Measurements from ENCODE around the gene PCNT.
A peak's percentile ranks its signal among the peaks of the same experiment; 100 is the strongest.

PCNT gene

DNA sequence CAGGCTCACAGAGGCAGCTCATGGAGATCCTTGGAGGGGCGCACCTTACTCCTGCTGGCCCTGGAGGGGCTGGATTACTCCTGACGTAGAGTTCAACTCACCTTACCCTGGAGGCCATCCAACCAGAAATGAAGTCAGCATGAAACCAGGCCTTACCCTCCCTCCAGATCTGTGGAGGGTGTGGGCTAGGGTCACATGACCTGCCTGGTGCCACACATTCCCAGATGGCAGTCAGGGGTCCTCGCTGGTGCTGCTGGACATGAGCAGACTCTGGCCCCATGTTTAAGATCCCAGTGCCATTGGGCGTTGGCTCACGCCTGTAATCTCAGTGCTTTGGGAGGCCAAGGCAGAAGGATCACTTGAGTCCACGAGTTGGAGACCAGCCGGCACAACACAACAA, 4.8 kb upstream of the PCNT start:
- H3K27me3 Mint-ChIP-seq: no peaks in the 10 kb centered on the region
- no peak for DNase-seq
- peaks cover 39% of the 10 kb centered on the region for H3K36me3 Mint-ChIP-seq (ENCODE audit: low read depth)
- no peaks in the 10 kb centered on the region for H3K9me3 Mint-ChIP-seq
- no peak overlapping the region for H3K4me3 Mint-ChIP-seq
- no peak overlapping the region for H3K27ac Mint-ChIP-seq
- H3K4me1 Mint-ChIP-seq (ENCODE audit: low read depth): peaks cover 19% of the 10 kb centered on the region

DNA sequence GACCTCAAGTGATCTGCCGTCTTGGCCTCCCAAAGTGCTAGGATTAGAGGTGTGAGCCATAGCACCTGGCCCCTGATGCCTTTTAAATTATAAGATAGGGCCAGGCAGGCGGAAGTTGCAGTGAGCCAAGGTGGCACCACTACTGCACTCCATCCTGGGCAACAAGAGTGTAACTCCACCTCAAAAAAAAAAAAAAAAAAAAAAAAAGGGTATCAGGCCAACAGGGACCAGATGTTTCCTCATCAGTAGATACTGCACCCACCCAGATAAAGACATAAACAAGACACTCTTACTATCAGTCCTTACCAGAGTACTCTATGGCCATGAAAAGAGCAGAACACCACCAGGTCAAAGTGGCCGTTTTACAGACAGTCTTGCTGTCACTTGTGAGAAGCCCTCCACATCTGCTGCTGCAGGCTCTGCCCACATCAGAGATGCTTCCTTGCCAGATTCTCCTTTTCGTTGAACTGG, 3.6 kb upstream of the PCNT start:
- H3K4me3 Mint-ChIP-seq: peak overlapping the region; percentile 48
- H3K9me3 Mint-ChIP-seq: no peaks in the 10 kb centered on the region
- no peak overlapping the region for H3K27ac Mint-ChIP-seq

DNA sequence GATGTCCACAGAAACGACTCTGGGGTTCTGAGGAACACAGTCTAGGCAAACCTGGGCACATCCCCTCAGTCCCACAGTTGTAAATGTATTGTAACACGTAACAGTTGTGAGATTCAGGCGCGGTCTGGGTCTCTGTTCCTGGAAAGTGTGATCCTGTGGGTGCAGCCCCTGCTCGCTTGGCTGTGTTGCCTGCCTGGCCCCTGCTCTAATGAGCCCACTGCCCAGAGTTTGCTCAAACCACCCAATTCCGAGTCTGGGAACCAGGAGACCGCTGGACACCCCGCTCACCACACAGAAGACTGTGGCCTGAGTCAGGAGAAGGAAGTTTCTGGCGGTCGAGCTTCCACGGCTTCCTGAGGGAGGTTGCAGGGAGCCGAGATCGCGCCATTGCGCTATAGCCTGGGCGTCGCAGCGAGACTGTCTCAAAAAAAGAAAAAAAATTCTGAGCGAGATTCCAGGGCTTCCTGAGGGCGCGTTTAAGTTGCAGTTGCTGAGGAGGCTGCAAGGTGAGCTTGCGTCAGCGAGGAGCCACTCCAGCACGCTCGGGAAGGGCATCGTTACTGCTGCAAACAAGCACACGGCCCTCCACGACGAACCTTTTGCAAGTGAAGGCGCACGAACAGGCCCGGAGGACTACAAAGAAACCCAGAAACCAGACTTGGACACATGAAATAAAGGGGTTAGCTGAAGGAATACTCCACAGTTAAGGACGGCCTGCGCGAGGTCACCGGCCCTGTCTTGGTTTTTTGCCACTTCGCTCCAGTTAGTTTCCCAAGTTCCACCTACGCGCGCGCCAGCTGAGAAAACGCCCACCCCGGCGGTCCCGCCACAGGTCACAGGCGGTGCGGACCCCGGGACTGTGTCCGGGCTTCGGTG, 1.4 kb upstream of the PCNT start:
- peak; percentile 54 for DNase-seq
- H3K27me3 Mint-ChIP-seq: no peaks in the 10 kb centered on the region
- peak overlapping the region; percentile 93 for H3K27ac Mint-ChIP-seq
- no peaks in the 10 kb centered on the region for H3K9me3 Mint-ChIP-seq
- H3K36me3 Mint-ChIP-seq (ENCODE audit: low read depth): peaks cover 51% of the 10 kb centered on the region
- peaks cover 34% of the 10 kb centered on the region for H3K4me1 Mint-ChIP-seq (ENCODE audit: low read depth)
- peak overlapping the region; percentile 95 for H3K4me3 Mint-ChIP-seq

More for the DNA sequence above, 3.6 kb upstream of the PCNT start:
- Mint-ChIP-seq H3K27me3 (no peaks in the 10 kb centered on the region), H3K4me1 (ENCODE audit: low read depth) (peaks cover 20% of the 10 kb centered on the region), H3K36me3 (ENCODE audit: low read depth) (peaks cover 38% of the 10 kb centered on the region)
- no peak for DNase-seq

GRCh38 chr21:46323227-46323709, 688 bp upstream of the PCNT start:
- no peak for DNase-seq
- peak overlapping the region; percentile 95 for H3K4me3 Mint-ChIP-seq
- peak overlapping the region; percentile 93 for H3K27ac Mint-ChIP-seq
- H3K9me3 Mint-ChIP-seq: no peaks in the 10 kb centered on the region
- no peaks in the 10 kb centered on the region for H3K27me3 Mint-ChIP-seq
- peaks cover 34% of the 10 kb centered on the region for H3K4me1 Mint-ChIP-seq (ENCODE audit: low read depth)
- H3K36me3 Mint-ChIP-seq (ENCODE audit: low read depth): peaks cover 58% of the 10 kb centered on the region

DNA sequence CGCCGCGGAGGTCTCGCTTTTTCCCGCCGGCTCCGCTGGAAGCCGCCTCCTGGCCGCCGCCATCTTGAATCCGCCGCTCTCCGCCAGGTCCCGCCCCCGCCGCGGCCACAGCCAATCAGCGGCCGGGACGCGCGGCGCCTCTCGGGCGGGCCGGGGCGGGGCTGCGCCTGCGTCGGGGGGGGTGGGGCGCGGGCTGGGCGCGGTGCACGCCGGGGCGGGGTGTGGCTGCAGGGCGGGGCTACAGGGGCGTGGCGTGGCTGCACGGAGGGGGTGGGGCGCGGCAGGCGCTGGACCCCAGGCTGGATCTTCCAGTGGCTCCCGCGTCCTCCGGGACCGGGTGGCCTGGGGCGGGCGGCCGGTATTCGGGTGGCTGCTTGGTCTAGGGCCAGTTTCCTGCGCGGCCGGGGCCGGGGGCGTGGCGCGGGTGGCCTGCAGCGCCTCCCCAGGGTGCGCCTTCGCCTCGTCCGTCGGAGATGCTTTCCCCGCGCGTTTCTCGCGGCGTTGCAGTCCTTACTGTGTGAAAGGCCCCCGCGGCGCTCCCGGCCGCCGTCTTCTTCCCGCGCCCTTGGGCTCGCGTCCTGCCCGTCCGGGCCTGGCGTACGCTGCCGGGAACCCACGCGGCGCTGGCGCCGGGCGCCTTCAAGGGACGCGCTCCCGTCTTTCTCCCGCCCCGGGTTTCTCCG, 575 bp downstream of the PCNT start:
- peak overlapping the region; percentile 95 for H3K4me3 Mint-ChIP-seq
- peaks cover 34% of the 10 kb centered on the region for H3K4me1 Mint-ChIP-seq (ENCODE audit: low read depth)
- H3K27ac Mint-ChIP-seq: peak overlapping the region; percentile 99
- peak; percentile 92 for DNase-seq
- H3K27me3 Mint-ChIP-seq: no peaks in the 10 kb centered on the region
- peaks cover 68% of the 10 kb centered on the region for H3K36me3 Mint-ChIP-seq (ENCODE audit: low read depth)
- no peaks in the 10 kb centered on the region for H3K9me3 Mint-ChIP-seq

GRCh38 chr21:46325073-46325912, 1.3 kb downstream of the PCNT start:
- Mint-ChIP-seq H3K4me1 (ENCODE audit: low read depth) (peaks cover 34% of the 10 kb centered on the region), H3K27me3 (no peaks in the 10 kb centered on the region)
- DNase-seq: peak; percentile 71

DNA sequence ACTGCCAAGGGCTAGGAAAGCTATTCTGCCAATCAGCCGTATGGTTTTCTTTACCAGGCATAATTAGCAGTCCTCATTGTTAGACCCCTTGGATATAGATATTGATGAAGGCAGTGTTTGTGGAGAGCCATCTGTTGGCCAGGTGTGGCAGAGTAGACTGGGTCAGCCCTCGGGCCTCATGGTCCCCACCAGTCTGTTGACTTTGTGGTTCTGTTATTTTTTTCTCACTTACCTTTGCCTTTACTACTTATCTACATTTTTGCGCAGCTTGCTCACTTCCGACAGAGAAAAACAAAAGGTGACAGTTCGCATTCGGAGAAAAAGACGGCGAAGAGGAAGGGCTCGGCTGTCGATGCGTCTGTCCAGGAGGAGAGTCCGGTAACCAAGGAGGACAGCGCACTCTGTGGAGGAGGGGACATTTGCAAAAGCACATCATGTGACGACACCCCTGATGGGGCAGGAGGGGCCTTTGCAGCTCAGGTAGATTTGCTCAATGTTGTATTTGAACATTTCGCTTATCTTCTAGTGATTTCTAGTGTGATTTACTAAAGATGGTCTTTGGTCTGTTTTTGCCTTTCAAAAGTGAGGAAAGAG, 2.3 kb downstream of the PCNT start:
- H3K4me1 Mint-ChIP-seq (ENCODE audit: low read depth): peaks cover 28% of the 10 kb centered on the region
- H3K36me3 Mint-ChIP-seq (ENCODE audit: low read depth): peaks cover 75% of the 10 kb centered on the region
- peak overlapping the region; percentile 19 for H3K27ac Mint-ChIP-seq
- H3K4me3 Mint-ChIP-seq: no peak overlapping the region
- DNase-seq: no peak
- H3K9me3 Mint-ChIP-seq: no peaks in the 10 kb centered on the region
- no peaks in the 10 kb centered on the region for H3K27me3 Mint-ChIP-seq

More at GRCh38 chr21:46325073-46325912, 1.3 kb downstream of the PCNT start:
- Mint-ChIP-seq H3K4me3 (peak overlapping the region; percentile 85), H3K9me3 (no peaks in the 10 kb centered on the region), H3K36me3 (ENCODE audit: low read depth) (peaks cover 74% of the 10 kb centered on the region), H3K27ac (peak overlapping the region; percentile 87)

DNA sequence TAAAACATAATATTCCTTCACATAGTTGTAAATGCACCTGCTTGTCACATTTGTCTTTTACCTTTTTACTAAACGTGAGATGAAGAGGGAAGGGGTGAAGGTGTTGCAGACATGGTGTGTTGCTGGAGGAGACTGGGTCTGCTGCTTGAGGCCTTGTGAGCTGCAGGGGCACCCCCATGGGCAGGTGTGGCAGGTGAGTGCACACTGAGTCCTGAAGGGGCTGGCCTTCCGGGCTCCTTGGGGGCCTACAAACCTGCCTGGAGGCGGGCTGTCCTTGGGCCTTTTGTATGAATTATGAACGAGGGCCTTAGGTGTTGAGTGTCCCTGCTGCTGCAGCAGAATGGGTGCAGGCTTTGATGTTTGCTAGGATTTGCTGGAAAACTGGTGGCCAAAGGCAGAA, 3.8 kb downstream of the PCNT start:
- H3K27me3 Mint-ChIP-seq: no peaks in the 10 kb centered on the region
- no peak overlapping the region for H3K4me3 Mint-ChIP-seq
- H3K36me3 Mint-ChIP-seq (ENCODE audit: low read depth): peaks cover 75% of the 10 kb centered on the region
- no peaks in the 10 kb centered on the region for H3K9me3 Mint-ChIP-seq
- no peak for DNase-seq
- no peak overlapping the region for H3K27ac Mint-ChIP-seq
- peaks cover 15% of the 10 kb centered on the region for H3K4me1 Mint-ChIP-seq (ENCODE audit: low read depth)

GRCh38 chr21:46328151-46328550, 4.2 kb downstream of the PCNT start:
- peaks cover 15% of the 10 kb centered on the region for H3K4me1 Mint-ChIP-seq (ENCODE audit: low read depth)
- no peak overlapping the region for H3K4me3 Mint-ChIP-seq
- H3K27ac Mint-ChIP-seq: no peak overlapping the region
- no peaks in the 10 kb centered on the region for H3K9me3 Mint-ChIP-seq
- peaks cover 73% of the 10 kb centered on the region for H3K36me3 Mint-ChIP-seq (ENCODE audit: low read depth)
- DNase-seq: no peak
- H3K27me3 Mint-ChIP-seq: no peaks in the 10 kb centered on the region

GRCh38 chr21:46329796-46330195, 5.8 kb downstream of the PCNT start:
- no peak for DNase-seq
- Mint-ChIP-seq H3K4me1 (ENCODE audit: low read depth) (peaks cover 15% of the 10 kb centered on the region), H3K27ac (no peak overlapping the region), H3K27me3 (no peaks in the 10 kb centered on the region), H3K4me3 (no peak overlapping the region), H3K9me3 (no peaks in the 10 kb centered on the region), H3K36me3 (ENCODE audit: low read depth) (peaks cover 76% of the 10 kb centered on the region)

DNA sequence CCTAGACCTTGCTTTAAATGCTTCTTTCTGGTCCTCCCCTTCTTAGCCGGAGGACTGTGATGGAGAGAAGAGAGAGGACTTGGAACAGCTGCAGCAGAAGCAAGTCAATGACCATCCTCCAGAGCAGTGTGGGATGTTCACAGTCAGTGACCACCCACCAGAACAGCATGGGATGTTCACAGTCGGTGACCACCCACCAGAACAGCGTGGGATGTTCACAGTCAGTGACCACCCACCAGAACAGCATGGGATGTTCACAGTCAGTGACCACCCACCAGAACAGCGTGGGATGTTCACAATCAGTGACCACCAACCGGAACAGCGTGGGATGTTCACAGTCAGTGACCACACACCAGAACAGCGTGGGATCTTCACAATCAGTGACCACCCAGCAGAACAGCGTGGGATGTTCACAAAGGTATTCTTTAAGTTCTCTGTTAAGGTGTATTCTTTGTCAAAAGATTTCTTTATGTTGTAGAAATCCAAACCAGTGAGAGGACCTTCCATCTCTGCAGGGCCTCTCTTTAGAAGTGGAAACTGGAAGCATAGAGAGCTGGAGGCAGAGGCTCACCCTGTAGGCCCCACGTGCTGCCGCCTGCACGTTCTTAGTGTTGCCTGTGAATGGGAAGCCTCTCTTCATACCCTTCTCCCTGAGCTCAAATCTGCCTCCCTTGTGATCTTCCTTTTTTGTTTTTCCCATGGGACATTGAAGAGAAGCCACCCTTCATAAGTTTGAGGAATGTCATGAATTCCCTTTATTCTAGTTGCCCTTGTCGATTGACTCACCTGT, 10.6 kb downstream of the PCNT start:
- no peak for DNase-seq
- no peaks in the 10 kb centered on the region for H3K27me3 Mint-ChIP-seq
- no peaks in the 10 kb centered on the region for H3K9me3 Mint-ChIP-seq
- no peak overlapping the region for H3K27ac Mint-ChIP-seq
- no peak overlapping the region for H3K4me3 Mint-ChIP-seq
- H3K36me3 Mint-ChIP-seq (ENCODE audit: low read depth): peaks cover 86% of the 10 kb centered on the region
- H3K4me1 Mint-ChIP-seq (ENCODE audit: low read depth): no peaks in the 10 kb centered on the region

DNA sequence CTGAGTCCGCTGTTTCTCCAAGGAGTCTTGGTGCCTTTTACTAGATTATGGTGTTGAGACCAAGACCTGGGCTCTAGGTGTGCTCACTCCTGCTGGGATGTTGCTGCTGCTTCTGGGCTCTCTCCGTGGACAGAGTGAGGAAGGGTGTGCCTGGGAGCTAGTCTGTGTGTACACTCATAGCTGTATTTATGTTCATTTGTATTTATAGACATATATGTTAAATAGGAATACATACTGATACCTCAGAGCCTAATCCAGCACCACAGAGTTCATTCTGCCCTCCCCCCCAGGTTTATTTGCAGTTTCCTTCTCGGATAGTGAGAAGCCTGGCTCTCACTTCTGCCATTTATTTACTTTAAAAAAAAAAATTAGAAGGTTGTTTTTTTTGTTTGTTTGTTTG, 12.6 kb downstream of the PCNT start:
- H3K36me3 Mint-ChIP-seq (ENCODE audit: low read depth): peaks cover 83% of the 10 kb centered on the region
- DNase-seq: no peak
- no peaks in the 10 kb centered on the region for H3K9me3 Mint-ChIP-seq
- no peak overlapping the region for H3K4me3 Mint-ChIP-seq
- peaks cover 2% of the 10 kb centered on the region for H3K4me1 Mint-ChIP-seq (ENCODE audit: low read depth)
- no peaks in the 10 kb centered on the region for H3K27me3 Mint-ChIP-seq
- H3K27ac Mint-ChIP-seq: no peak overlapping the region

DNA sequence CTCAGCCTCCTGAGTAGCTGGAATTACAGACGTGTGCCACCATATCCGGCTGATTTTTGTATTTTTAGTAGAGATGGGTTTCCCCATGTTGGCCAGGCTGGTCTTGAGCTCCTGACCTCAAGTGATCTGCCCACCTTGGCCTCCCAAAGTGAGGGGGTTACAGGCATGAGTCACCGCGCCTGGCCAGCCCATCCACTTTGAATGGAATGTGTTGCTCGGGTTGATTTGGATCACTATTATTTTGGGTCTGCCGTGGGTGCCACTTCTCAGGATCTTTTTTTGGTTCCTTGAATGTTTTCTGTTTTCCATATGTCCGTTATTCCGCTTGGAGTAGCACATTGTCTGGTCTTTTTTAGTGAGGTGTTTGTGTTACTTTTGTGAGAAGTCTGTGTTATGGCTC, 17.0 kb downstream of the PCNT start:
- no peak overlapping the region for H3K4me3 Mint-ChIP-seq
- H3K27me3 Mint-ChIP-seq: no peaks in the 10 kb centered on the region
- no peaks in the 10 kb centered on the region for H3K9me3 Mint-ChIP-seq
- DNase-seq: no peak
- H3K27ac Mint-ChIP-seq: no peak overlapping the region
- peaks cover 4% of the 10 kb centered on the region for H3K4me1 Mint-ChIP-seq (ENCODE audit: low read depth)
- peaks cover 82% of the 10 kb centered on the region for H3K36me3 Mint-ChIP-seq (ENCODE audit: low read depth)

All from activated T-cell treated with anti-CD3 and anti-CD28 coated beads, Interleukin-2, amount 50 U/mL, for 24 hours (primary cell).